ENCODE measurements around the gene SYAP1. TPM values are rescaled to one million over a fixed set of nuclear protein-coding genes. Genes with fewer than 3 reads are reported as not detected.

SYAP1 gene, protein sequence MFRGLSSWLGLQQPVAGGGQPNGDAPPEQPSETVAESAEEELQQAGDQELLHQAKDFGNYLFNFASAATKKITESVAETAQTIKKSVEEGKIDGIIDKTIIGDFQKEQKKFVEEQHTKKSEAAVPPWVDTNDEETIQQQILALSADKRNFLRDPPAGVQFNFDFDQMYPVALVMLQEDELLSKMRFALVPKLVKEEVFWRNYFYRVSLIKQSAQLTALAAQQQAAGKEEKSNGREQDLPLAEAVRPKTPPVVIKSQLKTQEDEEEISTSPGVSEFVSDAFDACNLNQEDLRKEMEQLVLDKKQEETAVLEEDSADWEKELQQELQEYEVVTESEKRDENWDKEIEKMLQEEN
- 15.9 and 39.9 TPM in 2 replicates for total RNA-seq (ENCODE audit: low replicate concordance)

DNA sequence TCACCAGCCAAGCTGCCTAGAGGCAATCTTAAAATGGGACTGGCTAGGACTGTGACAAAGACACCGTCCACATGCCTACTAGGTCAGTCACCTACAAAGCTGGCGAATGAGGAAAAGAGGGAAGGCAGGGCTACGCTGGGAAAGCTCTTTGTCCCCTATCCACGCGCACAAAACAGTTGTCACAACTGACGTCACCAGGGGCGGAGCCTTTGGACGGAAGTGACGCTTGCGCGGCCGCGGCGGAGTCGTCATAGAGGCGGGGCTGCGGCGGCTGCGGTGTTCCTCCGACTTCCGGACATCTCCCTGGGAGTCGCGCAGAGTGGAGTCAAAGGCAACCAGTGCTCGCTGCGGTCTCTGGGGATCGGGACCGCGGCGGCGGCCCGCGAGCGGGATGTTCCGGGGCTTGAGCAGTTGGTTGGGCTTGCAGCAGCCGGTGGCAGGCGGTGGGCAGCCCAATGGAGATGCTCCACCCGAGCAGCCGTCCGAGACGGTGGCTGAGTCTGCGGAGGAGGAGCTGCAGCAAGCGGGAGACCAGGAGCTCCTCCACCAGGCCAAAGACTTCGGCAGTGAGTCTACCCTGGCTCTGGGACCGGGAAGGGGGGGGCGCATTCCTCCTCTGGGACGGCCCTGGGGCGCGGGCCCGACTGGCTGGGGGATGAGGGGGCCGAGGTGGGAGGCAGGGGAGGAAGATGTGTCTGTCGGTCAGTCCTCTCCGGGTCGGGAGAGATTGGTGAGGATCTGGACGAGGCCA is at the start of gene SYAP1:
Gene SYAP1, plus strand, starts transcription at position 279 of the 751 bp plus-strand sequence. Its CDS starts 113 bp downstream, at position 392.
- TF ChIP-seq, protein P1, sequence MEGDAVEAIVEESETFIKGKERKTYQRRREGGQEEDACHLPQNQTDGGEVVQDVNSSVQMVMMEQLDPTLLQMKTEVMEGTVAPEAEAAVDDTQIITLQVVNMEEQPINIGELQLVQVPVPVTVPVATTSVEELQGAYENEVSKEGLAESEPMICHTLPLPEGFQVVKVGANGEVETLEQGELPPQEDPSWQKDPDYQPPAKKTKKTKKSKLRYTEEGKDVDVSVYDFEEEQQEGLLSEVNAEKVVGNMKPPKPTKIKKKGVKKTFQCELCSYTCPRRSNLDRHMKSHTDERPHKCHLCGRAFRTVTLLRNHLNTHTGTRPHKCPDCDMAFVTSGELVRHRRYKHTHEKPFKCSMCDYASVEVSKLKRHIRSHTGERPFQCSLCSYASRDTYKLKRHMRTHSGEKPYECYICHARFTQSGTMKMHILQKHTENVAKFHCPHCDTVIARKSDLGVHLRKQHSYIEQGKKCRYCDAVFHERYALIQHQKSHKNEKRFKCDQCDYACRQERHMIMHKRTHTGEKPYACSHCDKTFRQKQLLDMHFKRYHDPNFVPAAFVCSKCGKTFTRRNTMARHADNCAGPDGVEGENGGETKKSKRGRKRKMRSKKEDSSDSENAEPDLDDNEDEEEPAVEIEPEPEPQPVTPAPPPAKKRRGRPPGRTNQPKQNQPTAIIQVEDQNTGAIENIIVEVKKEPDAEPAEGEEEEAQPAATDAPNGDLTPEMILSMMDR (IDR thresholded peaks at IDR 0.05; ENCODE audit: insufficient read depth, low read length) = no peak
- peak; percentile 98 for DNase-seq (ENCODE audit: low read depth)
- H3K4me3 ChIP-seq (ENCODE audit: low read depth, low read length) = peak within 1 kb of the TSS; percentile 89

DNA sequence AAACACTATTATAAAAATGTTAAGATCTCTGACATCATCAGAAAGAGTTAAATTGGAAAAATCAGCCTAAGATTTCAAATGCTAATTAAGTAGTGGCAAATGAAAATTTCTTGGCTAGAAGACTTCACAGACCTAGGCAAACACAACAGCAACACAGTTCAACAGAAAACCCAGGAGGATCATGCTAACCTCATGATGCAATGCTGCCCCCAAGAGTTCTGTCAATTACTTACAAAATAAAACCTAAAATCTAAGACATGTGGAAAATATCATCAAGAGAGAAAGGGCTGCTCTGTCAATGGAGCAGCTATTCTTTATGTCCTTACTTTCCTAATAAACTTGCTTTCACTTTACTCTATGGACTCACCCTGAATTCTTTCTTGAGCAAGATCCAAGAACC is 48.4 kb upstream of the SYAP1 start:
- peak; percentile 79 for DNase-seq (ENCODE audit: low read depth)
- TF ChIP-seq, protein P1 (IDR thresholded peaks at IDR 0.05; ENCODE audit: insufficient read depth, low read length) = peak; percentile 34
- H3K4me3 ChIP-seq (ENCODE audit: low read depth, low read length) = no peak overlapping the region

DNA sequence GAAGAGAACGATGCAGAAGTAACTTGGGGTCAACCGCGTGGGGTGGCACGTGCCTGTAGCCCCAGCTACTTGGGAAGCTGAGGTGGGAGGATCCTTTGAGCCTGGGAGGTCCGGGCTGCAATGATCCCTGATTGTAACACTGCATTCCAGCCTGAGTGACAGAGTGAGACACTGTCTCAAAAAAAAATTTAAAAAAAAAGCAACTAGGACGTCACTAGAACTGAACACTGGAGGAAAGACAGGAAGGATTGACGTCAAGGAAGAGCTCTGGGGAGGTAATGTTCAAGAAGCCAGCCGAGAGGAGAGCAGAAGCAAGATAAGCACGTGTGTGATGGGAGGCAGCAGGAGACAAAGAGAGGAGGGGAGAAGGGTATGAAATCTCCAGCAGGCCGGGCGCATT is 40.7 kb upstream of the SYAP1 start:
- TF ChIP-seq, protein P1 (IDR thresholded peaks at IDR 0.05; ENCODE audit: insufficient read depth, low read length) = no peak
- H3K4me3 ChIP-seq (ENCODE audit: low read depth, low read length) = no peak overlapping the region
- no peak for DNase-seq (ENCODE audit: low read depth)

DNA sequence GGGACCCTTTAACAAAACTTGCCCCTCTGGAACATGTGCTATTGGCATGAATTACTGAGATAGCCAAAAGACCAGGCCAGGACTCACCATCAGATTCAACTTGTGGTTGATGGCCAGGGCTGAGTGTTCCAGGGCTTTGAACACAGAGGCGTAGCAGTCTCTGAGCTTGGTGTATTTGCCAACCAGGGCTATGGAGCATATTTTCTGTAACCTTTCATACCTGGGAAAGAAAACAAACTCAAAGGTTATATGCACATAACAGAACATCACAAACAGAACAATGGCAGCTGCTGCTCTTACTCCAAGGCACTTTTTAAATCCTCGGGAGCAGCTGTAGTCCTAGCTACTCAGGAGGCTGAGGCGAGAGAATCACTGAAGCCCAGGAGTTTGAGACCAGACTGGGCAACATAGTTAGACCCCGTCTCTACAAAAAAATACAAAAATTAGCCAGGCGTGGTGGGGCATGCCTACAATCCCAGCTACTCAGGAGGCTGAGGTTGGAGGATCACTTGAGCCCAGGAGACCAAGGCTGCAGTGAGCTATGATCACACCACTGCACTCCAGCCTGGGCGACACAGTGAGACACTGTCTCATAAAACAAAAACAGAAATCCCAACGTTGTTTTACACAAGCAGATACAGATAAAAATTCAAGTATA is 36.3 kb upstream of the SYAP1 start:
- DNase-seq (ENCODE audit: low read depth) = no peak
- H3K4me3 ChIP-seq (ENCODE audit: low read depth, low read length) = no peak overlapping the region
- TF ChIP-seq, protein P1 (IDR thresholded peaks at IDR 0.05; ENCODE audit: insufficient read depth, low read length) = no peak

DNA sequence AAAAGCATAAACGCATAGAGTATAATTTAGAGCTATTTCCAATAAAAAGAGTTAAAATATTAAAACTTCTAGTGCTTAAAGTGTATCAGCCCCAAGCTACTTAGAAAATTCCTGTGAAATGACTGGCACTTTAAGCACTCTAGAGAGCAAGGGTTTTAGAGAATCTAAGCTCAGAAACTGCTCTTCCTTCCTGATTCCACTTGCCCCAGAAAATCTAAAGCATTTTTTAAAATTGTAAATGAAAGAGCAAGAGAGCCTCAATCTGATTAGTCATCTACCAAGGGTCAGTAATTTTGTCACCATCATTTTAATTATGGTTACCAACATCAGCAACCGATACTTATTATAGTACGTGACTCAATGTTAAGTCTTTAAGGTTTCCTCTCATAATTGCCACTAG is 31.9 kb upstream of the SYAP1 start:
- no peak overlapping the region for H3K4me3 ChIP-seq (ENCODE audit: low read depth, low read length)
- no peak for DNase-seq (ENCODE audit: low read depth)
- TF ChIP-seq, protein P1 (IDR thresholded peaks at IDR 0.05; ENCODE audit: insufficient read depth, low read length) = no peak

DNA sequence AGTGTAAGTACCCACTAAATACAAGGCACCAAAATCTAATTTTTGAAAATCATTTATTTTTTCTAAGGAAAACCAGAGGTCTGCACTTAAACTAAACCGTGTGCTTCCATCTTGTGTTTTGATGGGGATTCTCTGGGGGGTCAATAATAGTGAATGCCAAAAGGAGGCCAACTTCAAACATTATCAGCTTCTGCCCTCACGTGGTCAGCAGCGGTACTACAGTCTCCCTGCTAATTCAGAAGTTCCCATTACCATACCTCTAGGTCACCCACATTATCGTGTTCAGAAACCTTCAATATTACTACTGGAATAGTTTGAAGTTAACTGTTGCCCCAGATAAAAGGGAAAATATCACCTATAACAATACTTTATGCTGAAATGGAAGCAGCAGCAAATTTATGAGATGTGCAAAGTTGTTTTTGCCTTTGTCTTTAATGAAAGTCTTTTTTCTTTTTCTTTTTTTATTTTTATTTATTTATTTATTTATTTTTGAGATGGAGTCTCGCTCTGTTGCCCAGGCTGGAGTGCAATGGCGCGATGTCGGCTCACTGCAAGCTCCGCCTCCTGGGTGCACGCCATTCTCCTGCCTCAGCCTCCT is 24.2 kb upstream of the SYAP1 start:
- TF ChIP-seq, protein P1 (IDR thresholded peaks at IDR 0.05; ENCODE audit: insufficient read depth, low read length) = peak; percentile 94
- no peak overlapping the region for H3K4me3 ChIP-seq (ENCODE audit: low read depth, low read length)
- peak; percentile 70 for DNase-seq (ENCODE audit: low read depth)
